Loucy (cell line): ENCODE data around the gene ZFYVE28.

ENCODE experiments used
- H2AFZ ChIP-seq: fragments of 200-600 bp; sonication (generic); 2 replicates; pipeline ENCODE4 v1.6.0; 2016; ENCODE audit warnings: antibody characterized with exemption, mild to moderate bottlenecking, low read length, moderate library complexity
- H3F3A ChIP-seq: fragments of 200-600 bp; 2 replicates; pipeline ENCODE4 v1.6.0; 2016; ENCODE audit warnings: antibody characterized with exemption, low read depth, mild to moderate bottlenecking
- H3K27me3 ChIP-seq: fragments of 200-600 bp; sonication (generic); 2 replicates; pipeline ENCODE4 v1.6.1; 2014; ENCODE audit warnings: low read length, mild to moderate bottlenecking; ENCODE audit not compliant: insufficient read depth, poor library complexity, severe bottlenecking
- H3K36me3 ChIP-seq: fragments of 200-600 bp; sonication (generic); 2 replicates; pipeline ENCODE4 v1.6.1; 2016; ENCODE audit warnings: low read length; ENCODE audit not compliant: insufficient read depth
- H3K4me1 ChIP-seq: fragments of 200-600 bp; sonication (generic); 2 replicates; pipeline ENCODE4 v1.5.1; 2014; ENCODE audit warnings: low read length, mild to moderate bottlenecking; ENCODE audit not compliant: insufficient read depth, poor library complexity, severe bottlenecking
- H3K4me2 ChIP-seq: fragments of 200-600 bp; sonication (generic); 2 replicates; pipeline ENCODE4 v1.6.0; 2014; ENCODE audit warnings: antibody characterized with exemption, low read length, low read depth, mild to moderate bottlenecking; ENCODE audit not compliant: poor library complexity, severe bottlenecking
- H3K4me3 ChIP-seq: fragments of 200-600 bp; sonication (generic); 2 replicates; pipeline ENCODE4 v1.5.1; 2014; ENCODE audit warnings: low read length, mild to moderate bottlenecking, mixed read lengths; ENCODE audit not compliant: poor library complexity, severe bottlenecking
- H3K79me2 ChIP-seq: fragments of 200-600 bp; sonication (generic); 2 replicates; pipeline ENCODE4 v1.6.1; 2014; ENCODE audit warnings: low read length; ENCODE audit not compliant: insufficient read depth
- H3K9ac ChIP-seq: fragments of 200-600 bp; sonication (generic); 2 replicates; pipeline ENCODE4 v1.6.0; 2014; ENCODE audit warnings: mild to moderate bottlenecking, low read depth, low read length, moderate library complexity; ENCODE audit not compliant: poor library complexity, severe bottlenecking
- H3K9me2 ChIP-seq: fragments of 200-600 bp; sonication (generic); replicated peaks from 2 replicates; pipeline ENCODE4 v1.6.1; 2016; ENCODE audit warnings: low read depth, low read length, mixed read lengths
- H3K9me3 ChIP-seq: fragments of 200-600 bp; sonication (generic); 2 replicates; pipeline ENCODE4 v1.6.1; 2014; ENCODE audit warnings: mild to moderate bottlenecking, antibody characterized with exemption, low read length, low read depth; ENCODE audit not compliant: insufficient read depth
- H4K20me1 ChIP-seq: fragments of 200-600 bp; sonication (generic); 2 replicates; pipeline ENCODE4 v1.6.0; 2014; ENCODE audit warnings: antibody characterized with exemption, low read length, mild to moderate bottlenecking; ENCODE audit not compliant: insufficient read depth, poor library complexity, severe bottlenecking
- CTCF ChIP-seq: fragments of 200-600 bp; sonication (generic); conservative IDR thresholded peaks from 2 replicates; pipeline ENCODE4 v1.5.1; 2014; ENCODE audit warnings: mild to moderate bottlenecking, antibody characterized with exemption, low read length
- EZH2phosphoT487 ChIP-seq: fragments of 200-600 bp; IDR thresholded peaks from 2 replicates; pipeline ENCODE4 v1.6.1; 2018; ENCODE audit warnings: antibody characterized with exemption, mild to moderate bottlenecking, moderate library complexity, borderline replicate concordance

ZFYVE28 gene

GRCh38 chr4:2386717-2387116 lies 31.7 kb downstream of the ZFYVE28 start:
- no peaks in the 10 kb centered on the region for H4K20me1 ChIP-seq
- no peaks in the 10 kb centered on the region for H3K36me3 ChIP-seq
- no peaks in the 10 kb centered on the region for H3F3A ChIP-seq
- no peaks in the 10 kb centered on the region for H3K9me3 ChIP-seq
- H3K9ac ChIP-seq: no peak overlapping the region
- H3K4me1 ChIP-seq: peaks cover 22% of the 10 kb centered on the region
- H3K27me3 ChIP-seq: no peaks in the 10 kb centered on the region
- no peaks in the 10 kb centered on the region for H3K79me2 ChIP-seq
- TF ChIP-seq EZH2phosphoT487: no peak
- TF ChIP-seq CTCF: no peak
- no peak overlapping the region for H3K4me3 ChIP-seq
- H3K9me2 ChIP-seq: no peaks in the 10 kb centered on the region
- no peak overlapping the region for H3K4me2 ChIP-seq
- H2AFZ ChIP-seq: no peak overlapping the region

GRCh38 chr4:2385516-2385915 lies 32.9 kb downstream of the ZFYVE28 start:
- no peaks in the 10 kb centered on the region for H3K27me3 ChIP-seq
- H4K20me1 ChIP-seq: no peaks in the 10 kb centered on the region
- no peak overlapping the region for H3K4me2 ChIP-seq
- no peak overlapping the region for H3K9ac ChIP-seq
- no peak overlapping the region for H3K4me3 ChIP-seq
- TF ChIP-seq CTCF (no peak), EZH2phosphoT487 (no peak)
- H3K9me2 ChIP-seq: no peaks in the 10 kb centered on the region
- no peaks in the 10 kb centered on the region for H3K9me3 ChIP-seq
- H2AFZ ChIP-seq: no peak overlapping the region
- peaks cover 20% of the 10 kb centered on the region for H3K4me1 ChIP-seq
- no peaks in the 10 kb centered on the region for H3K79me2 ChIP-seq
- H3K36me3 ChIP-seq: no peaks in the 10 kb centered on the region
- H3F3A ChIP-seq: no peaks in the 10 kb centered on the region

GRCh38 chr4:2384245-2384644 lies 34.2 kb downstream of the ZFYVE28 start:
- Histone ChIP-seq H3K9ac (no peak overlapping the region), H3K27me3 (no peaks in the 10 kb centered on the region), H3K4me3 (no peak overlapping the region), H3K4me2 (no peak overlapping the region), H3K9me3 (no peaks in the 10 kb centered on the region), H3K36me3 (no peaks in the 10 kb centered on the region), H3F3A (no peaks in the 10 kb centered on the region), H3K4me1 (peaks cover 12% of the 10 kb centered on the region), H3K9me2 (no peaks in the 10 kb centered on the region), H2AFZ (no peak overlapping the region), H4K20me1 (no peaks in the 10 kb centered on the region), H3K79me2 (no peaks in the 10 kb centered on the region)
- no peak for TF ChIP-seq CTCF
- no peak for TF ChIP-seq EZH2phosphoT487
